Panc1 (cell line): Measurements from ENCODE around the gene CCDC148. TPM values are rescaled to one million over a fixed set of nuclear protein-coding genes. Genes with fewer than 3 reads are reported as not detected.

Experiments
- ATAC-seq: fragments of 200-7000 bp; cut with Tn5 transposase; 2 replicates; pipeline ENCODE4 v1.9.1; 2020; ENCODE audit warnings: mild to moderate bottlenecking, moderate library complexity
- BruUV-seq: library from RNA; stranded (reverse); fragments of 400-500 nt; replicated peaks from 2 replicates; lab custom pipeline; 2021; lab: Mats Ljungman, UMichigan
- CTCF ChIA-PET: fragments of 300-600 bp; sonication (Branson Sonifier 250); formaldehyde crosslinking; loops from one replicate; lab custom pipeline; 2022; ENCODE audit warnings: antibody characterized with exemption; lab: Charles Lee
- POLR2A ChIA-PET: fragments of 300-600 bp; sonication (Branson Sonifier 250); formaldehyde crosslinking; loops from one replicate; lab custom pipeline; 2022; ENCODE audit warnings: antibody characterized with exemption; lab: Charles Lee
- DNase-seq: peaks from one replicate; pipeline ENCODE4 v3.0.0-alpha.2; 2010; ENCODE audit warnings: low read depth, low spot score
- H3K27ac ChIP-seq: 2 replicates; pipeline ENCODE4 v1.5.1; 2011; ENCODE audit warnings: mild to moderate bottlenecking, low read length, inconsistent platforms
- H3K27me3 ChIP-seq: fragments of 200-500 bp; sonication (Bioruptor generic); 2 replicates; pipeline ENCODE4 v1.6.0; 2014; ENCODE audit warnings: low read length, inconsistent platforms; ENCODE audit not compliant: control insufficient read depth, insufficient read depth
- H3K36me3 ChIP-seq: fragments of 200-500 bp; sonication (Bioruptor generic); 2 replicates; pipeline ENCODE4 v1.5.1; 2014; ENCODE audit warnings: inconsistent platforms, mild to moderate bottlenecking, low read length, moderate library complexity; ENCODE audit not compliant: control insufficient read depth, insufficient read depth
- H3K4me1 ChIP-seq: 2 replicates; pipeline ENCODE4 v1.5.1; 2011; ENCODE audit warnings: inconsistent platforms, mild to moderate bottlenecking, low read length, moderate library complexity; ENCODE audit not compliant: control insufficient read depth, insufficient read depth
- H3K4me3 ChIP-seq, 2 experiments: 2 replicates each; pipeline ENCODE4 v1.5.1; 2011 to 2012; ENCODE audit warnings: low read depth in 2 of 2, low read length in 2 of 2, mild to moderate bottlenecking in 2 of 2, inconsistent platforms in 1 of 2, moderate library complexity in 1 of 2
- H3K9me3 ChIP-seq: fragments of 200-500 bp; sonication (Bioruptor generic); 2 replicates; pipeline ENCODE4 v1.5.1; 2014; ENCODE audit warnings: low read depth, mild to moderate bottlenecking, inconsistent platforms, low read length, moderate library complexity; ENCODE audit not compliant: control insufficient read depth, insufficient read depth
- POLR2AphosphoS5 ChIP-seq: IDR thresholded peaks from 2 replicates; pipeline ENCODE4 v1.6.1; 2012; ENCODE audit warnings: mild to moderate bottlenecking, low read depth, low read length, moderate library complexity
- REST ChIP-seq, 2 experiments: IDR thresholded peaks; 2 replicates each; pipeline ENCODE4 v1.6.1; 2011 to 2012; ENCODE audit warnings: low read depth in 2 of 2, control low read depth in 1 of 2, low read length in 1 of 2, mild to moderate bottlenecking in 1 of 2, moderate library complexity in 1 of 2; ENCODE audit not compliant: insufficient read depth in 1 of 2
- SIN3A ChIP-seq: IDR thresholded peaks from 2 replicates; pipeline ENCODE4 v1.6.1; 2012; ENCODE audit warnings: low read depth, mild to moderate bottlenecking, low read length, moderate library complexity, borderline replicate concordance; ENCODE audit not compliant: insufficient read depth
- TCF7L2 ChIP-seq: IDR thresholded peaks from 2 replicates; pipeline ENCODE4 v1.6.1; 2011; ENCODE audit warnings: mild to moderate bottlenecking, low read depth, low read length, inconsistent platforms
- in situ Hi-C: cut with HindIII; loops from 2 replicates; pipeline ENCODE4 v1.10.0; 2016; ENCODE audit warnings: low sequenced_read_pairs, low pct_unique_long_range_greater_than_20kb
- intact Hi-C: fragments of 100-400 bp; cut with micrococcal nuclease; formaldehyde crosslinking; loops from one replicate; pipeline ENCODE4 v1.10.0; 2022; ENCODE audit not compliant: unreplicated experiment
- total RNA-seq: library from RNA; stranded (reverse); gene quantifications from one replicate; pipeline ENCODE4 v1.2.1, GENCODE V29; 2021; ENCODE audit not compliant: unreplicated experiment
- TF ChIP-seq, protein P1 (sequence below): fragments of 450-650 bp; IDR thresholded peaks from 2 replicates; pipeline ENCODE4 v1.5.1; 2017; ENCODE audit warnings: mild to moderate bottlenecking

The CCDC148 gene
- total RNA-seq, 1 experiment from 2014 or later, result 0.92 TPM

- no peak for TF ChIP-seq REST (IDR thresholded peaks at IDR 0.05; ENCODE audit: insufficient read depth in 1 of 2, low read depth in 2 of 2, low read length in 1 of 2)
- H3K27ac ChIP-seq, result no peak overlapping the region
- no peaks in the 10 kb centered on the region for H3K9me3 ChIP-seq
- ChIA-PET CTCF (no interaction called here), POLR2A (no interaction called here)
- no peaks in the 10 kb centered on the region for H3K36me3 ChIP-seq
- DNase-seq (no peak), ATAC-seq (no peak)
- BruUV-seq, result no TSS peak
- no peaks in the 10 kb centered on the region for H3K4me1 ChIP-seq
- H3K27me3 ChIP-seq, result peaks cover 2% of the 10 kb centered on the region; the same call in 1 of the 2 replicates
- no peak overlapping the region for H3K4me3 ChIP-seq
- in situ Hi-C loops, result no loop called here
- intact Hi-C loops, result no loop called here
Measured at GRCh38 chr2:158182676-158183295, 273.8 kb downstream of the CCDC148 start.

DNA sequence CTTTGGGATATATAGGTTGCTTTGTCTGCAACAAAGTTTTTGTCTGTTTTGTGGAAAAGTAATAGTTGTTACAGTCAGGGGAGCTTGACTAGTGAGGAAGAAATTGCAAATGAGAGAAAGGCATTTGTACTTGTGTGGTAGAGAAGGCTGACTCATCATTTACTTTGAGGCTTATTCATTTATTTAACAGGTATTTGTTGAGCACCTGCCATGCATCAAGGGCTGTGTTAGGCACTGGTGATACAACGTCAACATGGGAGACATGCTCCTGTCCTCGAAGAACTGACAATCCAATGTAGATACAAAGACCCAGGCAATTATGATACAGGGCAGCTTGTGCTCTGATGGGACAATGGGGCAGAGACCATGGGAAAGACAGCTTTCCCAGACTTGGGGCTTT, 275.4 kb downstream of the CCDC148 start:
- ChIA-PET POLR2A (no interaction called here), CTCF (no interaction called here)
- no TSS peak for BruUV-seq
- in situ Hi-C loops, result no loop called here
- DNase-seq (no peak), ATAC-seq (no peak)
- Histone ChIP-seq H3K36me3 (no peaks in the 10 kb centered on the region), H3K9me3 (no peaks in the 10 kb centered on the region), H3K27me3 (peaks cover 2% of the 10 kb centered on the region; the same call in 1 of the 2 replicates), H3K4me1 (no peaks in the 10 kb centered on the region), H3K4me3 (no peak overlapping the region), H3K27ac (no peak overlapping the region)
- intact Hi-C loops, result no loop called here
- TF ChIP-seq REST (IDR thresholded peaks at IDR 0.05; ENCODE audit: insufficient read depth in 1 of 2, low read depth in 2 of 2, low read length in 1 of 2) (no peak), POLR2AphosphoS5 (no peak), TCF7L2 (no peak), SIN3A (no peak)
- TF ChIP-seq, protein P1, sequence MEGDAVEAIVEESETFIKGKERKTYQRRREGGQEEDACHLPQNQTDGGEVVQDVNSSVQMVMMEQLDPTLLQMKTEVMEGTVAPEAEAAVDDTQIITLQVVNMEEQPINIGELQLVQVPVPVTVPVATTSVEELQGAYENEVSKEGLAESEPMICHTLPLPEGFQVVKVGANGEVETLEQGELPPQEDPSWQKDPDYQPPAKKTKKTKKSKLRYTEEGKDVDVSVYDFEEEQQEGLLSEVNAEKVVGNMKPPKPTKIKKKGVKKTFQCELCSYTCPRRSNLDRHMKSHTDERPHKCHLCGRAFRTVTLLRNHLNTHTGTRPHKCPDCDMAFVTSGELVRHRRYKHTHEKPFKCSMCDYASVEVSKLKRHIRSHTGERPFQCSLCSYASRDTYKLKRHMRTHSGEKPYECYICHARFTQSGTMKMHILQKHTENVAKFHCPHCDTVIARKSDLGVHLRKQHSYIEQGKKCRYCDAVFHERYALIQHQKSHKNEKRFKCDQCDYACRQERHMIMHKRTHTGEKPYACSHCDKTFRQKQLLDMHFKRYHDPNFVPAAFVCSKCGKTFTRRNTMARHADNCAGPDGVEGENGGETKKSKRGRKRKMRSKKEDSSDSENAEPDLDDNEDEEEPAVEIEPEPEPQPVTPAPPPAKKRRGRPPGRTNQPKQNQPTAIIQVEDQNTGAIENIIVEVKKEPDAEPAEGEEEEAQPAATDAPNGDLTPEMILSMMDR, result no peak
